ENCODE measurements around the gene SEPTIN5. TPM values are rescaled to one million over a fixed set of nuclear protein-coding genes. Genes with fewer than 3 reads are reported as not detected.
A peak's percentile ranks its signal among the peaks of the same experiment; 100 is the strongest.

Gene SEPTIN5
- total and polyA plus RNA-seq, 9 of the 15 experiments (the other 6 are each of a cell fraction or from before 2014, with no cell fraction given), result 0.03 to 195 (median 119) TPM

GRCh38 chr22:19724927-19725661, 10.8 kb downstream of the SEPTIN5 start (continued):
- TF ChIP-seq MLX (CRISPR knock-in tag; conservative IDR thresholded peaks at IDR 0.05) (no peak), BDP1 (IDR thresholded peaks at IDR 0.05; ENCODE audit: insufficient read depth, insufficient read length) (no peak), ZC3H11A (IDR thresholded peaks at IDR 0.05; ENCODE audit: low read depth, low read length) (no peak), CTBP1 (IDR thresholded peaks at IDR 0.05; ENCODE audit: borderline replicate concordance) (no peak), NFXL1 (CRISPR knock-in tag; IDR thresholded peaks at IDR 0.05) (no peak), ZNF3 (CRISPR knock-in tag; IDR thresholded peaks at IDR 0.05) (no peak), NCOA6 (IDR thresholded peaks at IDR 0.05) (no peak), ZNF282 (CRISPR knock-in tag; IDR thresholded peaks at IDR 0.05) (no peak), BCOR (IDR thresholded peaks at IDR 0.05) (peak; percentile 7; the same call in 1 of the 2 replicates), ZNF57 (CRISPR knock-in tag; IDR thresholded peaks at IDR 0.05) (no peak), ZBTB5 (IDR thresholded peaks at IDR 0.05) (no peak), MNT (conservative IDR thresholded peaks at IDR 0.05) (no peak)
- TF ChIP-seq, protein P1, sequence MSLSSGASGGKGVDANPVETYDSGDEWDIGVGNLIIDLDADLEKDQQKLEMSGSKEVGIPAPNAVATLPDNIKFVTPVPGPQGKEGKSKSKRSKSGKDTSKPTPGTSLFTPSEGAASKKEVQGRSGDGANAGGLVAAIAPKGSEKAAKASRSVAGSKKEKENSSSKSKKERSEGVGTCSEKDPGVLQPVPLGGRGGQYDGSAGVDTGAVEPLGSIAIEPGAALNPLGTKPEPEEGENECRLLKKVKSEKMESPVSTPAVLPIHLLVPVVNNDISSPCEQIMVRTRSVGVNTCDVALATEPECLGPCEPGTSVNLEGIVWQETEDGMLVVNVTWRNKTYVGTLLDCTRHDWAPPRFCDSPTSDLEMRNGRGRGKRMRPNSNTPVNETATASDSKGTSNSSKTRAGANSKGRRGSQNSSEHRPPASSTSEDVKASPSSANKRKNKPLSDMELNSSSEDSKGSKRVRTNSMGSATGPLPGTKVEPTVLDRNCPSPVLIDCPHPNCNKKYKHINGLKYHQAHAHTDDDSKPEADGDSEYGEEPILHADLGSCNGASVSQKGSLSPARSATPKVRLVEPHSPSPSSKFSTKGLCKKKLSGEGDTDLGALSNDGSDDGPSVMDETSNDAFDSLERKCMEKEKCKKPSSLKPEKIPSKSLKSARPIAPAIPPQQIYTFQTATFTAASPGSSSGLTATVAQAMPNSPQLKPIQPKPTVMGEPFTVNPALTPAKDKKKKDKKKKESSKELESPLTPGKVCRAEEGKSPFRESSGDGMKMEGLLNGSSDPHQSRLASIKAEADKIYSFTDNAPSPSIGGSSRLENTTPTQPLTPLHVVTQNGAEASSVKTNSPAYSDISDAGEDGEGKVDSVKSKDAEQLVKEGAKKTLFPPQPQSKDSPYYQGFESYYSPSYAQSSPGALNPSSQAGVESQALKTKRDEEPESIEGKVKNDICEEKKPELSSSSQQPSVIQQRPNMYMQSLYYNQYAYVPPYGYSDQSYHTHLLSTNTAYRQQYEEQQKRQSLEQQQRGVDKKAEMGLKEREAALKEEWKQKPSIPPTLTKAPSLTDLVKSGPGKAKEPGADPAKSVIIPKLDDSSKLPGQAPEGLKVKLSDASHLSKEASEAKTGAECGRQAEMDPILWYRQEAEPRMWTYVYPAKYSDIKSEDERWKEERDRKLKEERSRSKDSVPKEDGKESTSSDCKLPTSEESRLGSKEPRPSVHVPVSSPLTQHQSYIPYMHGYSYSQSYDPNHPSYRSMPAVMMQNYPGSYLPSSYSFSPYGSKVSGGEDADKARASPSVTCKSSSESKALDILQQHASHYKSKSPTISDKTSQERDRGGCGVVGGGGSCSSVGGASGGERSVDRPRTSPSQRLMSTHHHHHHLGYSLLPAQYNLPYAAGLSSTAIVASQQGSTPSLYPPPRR (CRISPR knock-in tag; IDR thresholded peaks at IDR 0.05; ENCODE audit: borderline replicate concordance), result no peak
- TF ChIP-seq, protein P2, sequence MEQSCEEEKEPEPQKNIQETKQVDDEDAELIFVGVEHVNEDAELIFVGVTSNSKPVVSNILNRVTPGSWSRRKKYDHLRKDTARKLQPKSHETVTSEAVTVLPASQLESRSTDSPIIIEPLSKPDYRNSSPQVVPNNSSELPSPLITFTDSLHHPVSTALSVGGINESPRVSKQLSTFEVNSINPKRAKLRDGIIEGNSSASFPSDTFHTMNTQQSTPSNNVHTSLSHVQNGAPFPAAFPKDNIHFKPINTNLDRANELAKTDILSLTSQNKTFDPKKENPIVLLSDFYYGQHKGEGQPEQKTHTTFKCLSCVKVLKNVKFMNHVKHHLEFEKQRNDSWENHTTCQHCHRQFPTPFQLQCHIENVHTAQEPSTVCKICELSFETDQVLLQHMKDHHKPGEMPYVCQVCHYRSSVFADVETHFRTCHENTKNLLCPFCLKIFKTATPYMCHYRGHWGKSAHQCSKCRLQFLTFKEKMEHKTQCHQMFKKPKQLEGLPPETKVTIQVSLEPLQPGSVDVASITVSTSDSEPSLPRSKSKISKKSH (CRISPR knock-in tag; IDR thresholded peaks at IDR 0.05), result no peak
- TF ChIP-seq, protein P3, sequence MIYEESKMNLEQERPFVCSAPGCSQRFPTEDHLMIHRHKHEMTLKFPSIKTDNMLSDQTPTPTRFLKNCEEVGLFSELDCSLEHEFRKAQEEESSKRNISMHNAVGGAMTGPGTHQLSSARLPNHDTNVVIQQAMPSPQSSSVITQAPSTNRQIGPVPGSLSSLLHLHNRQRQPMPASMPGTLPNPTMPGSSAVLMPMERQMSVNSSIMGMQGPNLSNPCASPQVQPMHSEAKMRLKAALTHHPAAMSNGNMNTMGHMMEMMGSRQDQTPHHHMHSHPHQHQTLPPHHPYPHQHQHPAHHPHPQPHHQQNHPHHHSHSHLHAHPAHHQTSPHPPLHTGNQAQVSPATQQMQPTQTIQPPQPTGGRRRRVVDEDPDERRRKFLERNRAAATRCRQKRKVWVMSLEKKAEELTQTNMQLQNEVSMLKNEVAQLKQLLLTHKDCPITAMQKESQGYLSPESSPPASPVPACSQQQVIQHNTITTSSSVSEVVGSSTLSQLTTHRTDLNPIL (CRISPR knock-in tag; IDR thresholded peaks at IDR 0.05), result no peak
